PC-9 (cell line): ENCODE results near the gene IRF2. TPM values are rescaled to one million over a fixed set of nuclear protein-coding genes. Genes with fewer than 3 reads are reported as not detected.

Source experiments
- BruUV-seq: library from RNA; stranded (reverse); fragments of 400-500 nt; replicated peaks from 2 replicates; lab custom pipeline; 2021; lab: Mats Ljungman, UMichigan
- CTCF ChIA-PET: fragments of 300-600 bp; sonication (Branson Sonifier 250); formaldehyde crosslinking; loops from one replicate; lab custom pipeline; 2022; ENCODE audit warnings: antibody characterized with exemption; lab: Charles Lee
- POLR2A ChIA-PET: fragments of 300-600 bp; sonication (Branson Sonifier 250); formaldehyde crosslinking; loops from one replicate; lab custom pipeline; 2022; ENCODE audit warnings: antibody characterized with exemption; ENCODE audit not compliant: unreplicated experiment; lab: Charles Lee
- DNase-seq, 2 experiments: peaks; one replicate each; pipeline versions ENCODE4 v3.0.0 to v3.0.0-alpha.2; 2015 to 2022; ENCODE audit warnings: mixed read lengths in 1 of 2
- H2AFZ ChIP-seq: fragments of 200-600 bp; sonication (generic); 2 replicates; pipeline ENCODE4 v1.8.1; 2017; ENCODE audit warnings: antibody characterized with exemption
- H3F3A ChIP-seq: fragments of 200-600 bp; sonication (generic); 2 replicates; pipeline ENCODE4 v1.8.1; 2017; ENCODE audit warnings: antibody characterized with exemption, mild to moderate bottlenecking, low read depth; ENCODE audit not compliant: insufficient read depth
- H3K27ac ChIP-seq: fragments of 200-600 bp; sonication (generic); 2 replicates; pipeline ENCODE4 v1.6.1; 2016; ENCODE audit warnings: mixed run types
- H3K27me3 ChIP-seq: fragments of 200-600 bp; sonication (generic); 2 replicates; pipeline ENCODE4 v1.6.1; 2016; ENCODE audit warnings: low read depth, mixed run types; ENCODE audit not compliant: insufficient read depth
- H3K36me3 ChIP-seq: fragments of 200-600 bp; sonication (generic); 2 replicates; pipeline ENCODE4 v1.6.1; 2016; ENCODE audit warnings: low read depth, mixed run types
- H3K4me1 ChIP-seq: fragments of 200-600 bp; sonication (generic); replicated peaks from 2 replicates; pipeline ENCODE4 v1.6.1; 2016; ENCODE audit warnings: mixed run types; ENCODE audit not compliant: insufficient read depth
- H3K4me2 ChIP-seq: fragments of 200-600 bp; sonication (generic); 2 replicates; pipeline ENCODE4 v1.6.1; 2017; ENCODE audit warnings: mixed run types
- H3K4me3 ChIP-seq: fragments of 200-600 bp; sonication (generic); 2 replicates; pipeline ENCODE4 v1.6.1; 2016; ENCODE audit warnings: mixed run types
- H3K79me2 ChIP-seq: fragments of 200-600 bp; sonication (generic); 2 replicates; pipeline ENCODE4 v1.6.1; 2017; ENCODE audit warnings: low read depth, mixed run types
- H3K9me2 ChIP-seq: fragments of 200-600 bp; sonication (generic); 2 replicates; pipeline ENCODE4 v1.8.1; 2017; ENCODE audit warnings: mild to moderate bottlenecking; ENCODE audit not compliant: insufficient read depth
- H3K9me3 ChIP-seq: fragments of 200-600 bp; sonication (generic); 2 replicates; pipeline ENCODE4 v1.8.1; 2016; ENCODE audit warnings: low read depth; ENCODE audit not compliant: insufficient read depth
- H4K20me1 ChIP-seq: fragments of 200-600 bp; sonication (generic); 2 replicates; pipeline ENCODE4 v1.8.1; 2017; ENCODE audit not compliant: insufficient read depth
- CTCF ChIP-seq: fragments of 200-600 bp; sonication (generic); conservative IDR thresholded peaks from 2 replicates; pipeline ENCODE4 v1.6.1; 2017; ENCODE audit warnings: mixed run types, antibody characterized with exemption, mild to moderate bottlenecking, moderate library complexity
- EZH2 ChIP-seq: fragments of 200-600 bp; sonication (generic); IDR thresholded peaks from 2 replicates; pipeline ENCODE4 v1.8.0; 2017; ENCODE audit warnings: antibody characterized with exemption, low read depth
- intact Hi-C: fragments of 100-400 bp; cut with micrococcal nuclease; formaldehyde crosslinking; loops from one replicate; pipeline ENCODE4 v1.10.0; 2022; ENCODE audit not compliant: unreplicated experiment
- total RNA-seq: library from RNA; stranded (reverse); gene quantifications from 2 replicates; pipeline ENCODE4 v1.2.3, GENCODE V29; 2021

IRF2 gene
- total RNA-seq, 1 experiment from 2014 or later: 34.4 TPM

- no peak for DNase-seq
- ChIA-PET CTCF (no interaction called here), POLR2A (no interaction called here)
- Histone ChIP-seq H3K79me2 (no peaks in the 10 kb centered on the region), H3K9me2 (no peaks in the 10 kb centered on the region), H3F3A (no peaks in the 10 kb centered on the region), H3K36me3 (no peaks in the 10 kb centered on the region), H3K4me1 (no peaks in the 10 kb centered on the region), H2AFZ (no peak overlapping the region), H3K27me3 (0 out of 2 replicates have a peak, but pooled peaks cover 4% of the 10 kb centered on the region), H3K9me3 (no peaks in the 10 kb centered on the region), H4K20me1 (no peaks in the 10 kb centered on the region), H3K27ac (no peak overlapping the region), H3K4me3 (no peak overlapping the region), H3K4me2 (no peak overlapping the region)
- TF ChIP-seq EZH2 (no peak), CTCF (no peak)
- BruUV-seq: no TSS peak
- intact Hi-C loops: no loop called here
Observed at GRCh38 chr4:184510401-184510800, 36.1 kb upstream of the IRF2 start.

DNA sequence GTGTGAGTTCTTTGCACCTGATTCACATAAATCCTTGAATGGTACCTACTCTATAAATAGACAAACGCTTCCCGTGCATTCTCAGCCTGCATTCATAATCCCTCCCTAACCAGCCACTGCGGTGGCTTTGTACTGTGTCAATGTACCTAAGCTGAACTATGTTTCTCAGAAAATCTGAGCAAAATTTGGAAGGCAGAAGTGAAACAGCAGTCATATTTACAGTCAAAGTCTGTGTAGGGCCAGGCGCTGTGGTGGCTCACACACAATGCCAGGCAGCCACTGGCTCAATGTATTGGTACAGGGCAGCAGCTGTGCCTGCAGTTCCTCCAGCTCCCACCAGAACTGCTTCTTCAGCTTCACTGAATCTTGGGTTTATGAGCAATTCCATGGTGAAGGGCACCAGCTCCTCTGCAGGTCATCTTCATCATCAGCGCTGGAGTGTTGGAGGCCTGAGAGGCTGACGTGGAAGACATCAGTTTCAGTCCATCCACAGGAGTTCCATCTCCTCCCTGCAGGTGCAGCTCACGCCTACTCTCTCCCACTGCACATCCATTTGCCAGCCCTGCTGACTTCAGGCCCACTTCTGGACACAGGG is 32.3 kb upstream of the IRF2 start:
- Histone ChIP-seq H3K27ac (no peak overlapping the region), H3K9me2 (no peaks in the 10 kb centered on the region), H4K20me1 (no peaks in the 10 kb centered on the region), H3K36me3 (no peaks in the 10 kb centered on the region), H2AFZ (no peak overlapping the region), H3K9me3 (no peaks in the 10 kb centered on the region), H3K79me2 (no peaks in the 10 kb centered on the region), H3F3A (no peaks in the 10 kb centered on the region), H3K4me3 (no peak overlapping the region), H3K4me2 (no peak overlapping the region), H3K27me3 (no peaks in the 10 kb centered on the region), H3K4me1 (no peaks in the 10 kb centered on the region)
- POLR2A ChIA-PET: no interaction called here
- intact Hi-C loops: no loop called here
- BruUV-seq: no TSS peak
- CTCF ChIA-PET: interaction anchor here (0.6 kb wide), 1 partner anchor 275 kb away, joined by 4 read pairs; no protein-coding TSS in a partner anchor
- TF ChIP-seq EZH2: no peak
- TF ChIP-seq CTCF: no peak
- peak in 1 of 2 experiments; percentile 5 for DNase-seq

DNA sequence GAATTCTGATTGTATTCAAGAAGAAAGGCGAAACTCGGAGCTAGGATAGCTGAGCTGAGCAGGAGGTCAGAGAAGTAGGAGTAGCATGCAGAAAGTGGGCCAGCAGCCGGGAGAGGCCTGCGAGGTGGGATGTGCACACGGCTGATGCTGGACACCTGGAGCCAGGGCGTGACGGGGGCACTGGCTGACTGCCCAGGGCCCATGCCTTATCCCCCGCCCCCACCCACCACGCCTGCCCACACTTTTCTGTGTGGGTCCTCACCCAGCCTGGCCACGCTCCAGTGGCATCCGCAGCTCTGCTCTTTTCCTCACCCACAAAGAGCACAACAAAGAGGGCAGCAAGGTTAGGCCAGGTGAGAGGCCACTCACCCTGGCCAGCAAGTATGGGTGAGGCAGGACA is 30.0 kb upstream of the IRF2 start:
- BruUV-seq: no TSS peak
- no peak for DNase-seq
- H3K9me2 ChIP-seq: no peaks in the 10 kb centered on the region
- no peaks in the 10 kb centered on the region for H3K27me3 ChIP-seq
- no peaks in the 10 kb centered on the region for H3K4me1 ChIP-seq
- intact Hi-C loops: no loop called here
- no peak overlapping the region for H3K4me3 ChIP-seq
- H3K27ac ChIP-seq: no peak overlapping the region
- H3F3A ChIP-seq: no peaks in the 10 kb centered on the region
- POLR2A ChIA-PET: no interaction called here
- no peaks in the 10 kb centered on the region for H3K9me3 ChIP-seq
- no peaks in the 10 kb centered on the region for H3K36me3 ChIP-seq
- CTCF ChIA-PET: no interaction called here
- H4K20me1 ChIP-seq: no peaks in the 10 kb centered on the region
- TF ChIP-seq EZH2: no peak
- TF ChIP-seq CTCF: no peak
- no peak overlapping the region for H3K4me2 ChIP-seq
- no peak overlapping the region for H2AFZ ChIP-seq
- H3K79me2 ChIP-seq: no peaks in the 10 kb centered on the region
